Lower lobe of right lung (tissue), 2 donors: ENCODE measurements around the gene ACACA. TPM values are rescaled to one million over a fixed set of nuclear protein-coding genes. Genes with fewer than 3 reads are reported as not detected.
"Not testable (repeated sequence)": the region's sequence is repeated elsewhere in the genome, so short reads cannot be mapped to it uniquely, and the experiment has no call there.

Source experiments
- ATAC-seq, 2 donors: fragments of 200-7000 bp; cut with Tn5 transposase; one replicate each; pipeline ENCODE4 v1.9.1; 2020 to 2022; ENCODE audit warnings: mild to moderate bottlenecking in 2 of 2, moderate library complexity in 2 of 2
- DNase-seq: peaks from one replicate; pipeline ENCODE4 v3.0.0-alpha.2; 2020
- H3K27ac ChIP-seq: fragments of 200-600 bp; one replicate; pipeline ENCODE4 v1.8.0; 2022
- H3K27me3 ChIP-seq: fragments of 200-600 bp; one replicate; pipeline ENCODE4 v1.8.0; 2022; ENCODE audit warnings: low read depth
- H3K36me3 ChIP-seq: fragments of 200-600 bp; one replicate; pipeline ENCODE4 v1.8.0; 2022; ENCODE audit warnings: mild to moderate bottlenecking
- H3K4me1 ChIP-seq: fragments of 200-600 bp; one replicate; pipeline ENCODE4 v1.8.0; 2022
- H3K4me3 ChIP-seq: fragments of 200-600 bp; one replicate; pipeline ENCODE4 v1.8.0; 2022; ENCODE audit warnings: mild to moderate bottlenecking
- H3K9me3 ChIP-seq: fragments of 200-600 bp; one replicate; pipeline ENCODE4 v1.8.0; 2022
- intact Hi-C: fragments of 100-400 bp; cut with DNase I; formaldehyde crosslinking; loops from one replicate; pipeline ENCODE4 v1.11.0; 2022
- total RNA-seq: library from RNA; stranded (reverse); fragmentation: NEBNext Ultra II Directional; extraction: Animal tissue kit (Norgen Biotek cat#: 25700); gene quantifications from one replicate; pipeline ENCODE4 v1.2.1, GENCODE V29; 2021
- TF ChIP-seq, protein P1 (sequence below): fragments of 200-600 bp; IDR thresholded peaks from one replicate; pipeline ENCODE4 v1.8.0; 2022; ENCODE audit warnings: antibody characterized with exemption, mild to moderate bottlenecking
- donor health status: DM: no; HTN: yes; CAD: no; lungs with severe emphysema.

The ACACA gene
- total RNA-seq, 1 donor from 2014 or later: 132 TPM

DNA sequence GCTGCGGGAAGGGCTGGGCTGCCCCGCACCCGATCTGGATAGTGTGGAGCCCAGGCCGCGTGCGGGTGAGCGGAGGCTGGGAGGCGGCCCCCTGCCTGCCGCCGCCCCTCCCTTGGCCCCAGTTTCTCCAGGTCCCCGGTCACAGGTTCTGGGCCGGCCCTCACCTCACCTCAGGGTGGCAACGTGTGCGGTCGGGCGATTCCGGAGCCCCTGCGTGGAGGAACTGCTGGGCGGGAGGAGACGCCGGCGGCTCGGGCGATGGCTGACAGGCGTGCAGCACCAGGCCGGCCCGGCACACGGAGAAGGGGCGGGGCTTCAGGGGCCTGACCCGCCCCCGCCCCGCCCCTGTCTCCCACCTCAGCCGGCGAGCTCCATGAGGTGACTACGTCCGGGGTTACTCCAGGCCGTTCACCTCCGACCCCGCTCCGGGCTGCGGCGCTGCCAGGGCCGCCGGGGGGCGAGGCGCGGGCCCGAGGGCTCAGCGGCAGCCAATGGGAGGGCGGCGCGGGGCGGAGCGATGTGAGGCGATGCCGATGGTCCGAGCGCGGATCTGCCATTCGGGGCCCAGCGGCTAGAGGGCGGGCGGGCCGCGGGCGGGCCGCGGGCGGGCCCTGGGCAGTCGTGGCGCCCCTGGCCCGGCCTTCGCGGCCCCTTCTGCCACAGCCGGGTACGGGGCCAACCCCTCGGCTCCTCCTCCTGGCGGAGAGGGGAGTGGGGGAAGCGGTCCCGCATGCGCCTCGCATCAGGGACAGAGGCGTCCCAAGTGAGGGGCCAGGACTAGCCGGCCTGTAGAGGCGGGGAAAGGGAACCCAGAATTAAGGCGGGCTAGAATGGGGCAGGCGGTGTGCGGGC, 47.6 kb downstream of the ACACA start:
- H3K9me3 ChIP-seq: no peaks in the 10 kb centered on the region
- H3K27me3 ChIP-seq: no peaks in the 10 kb centered on the region
- peaks cover 26% of the 10 kb centered on the region for H3K4me1 ChIP-seq
- H3K27ac ChIP-seq: peak overlapping the region; percentile 88
- peak overlapping the region; percentile 94 for H3K4me3 ChIP-seq
- ATAC-seq (peak; percentile 97 to 98), DNase-seq (peak; percentile 97)
- no peaks in the 10 kb centered on the region for H3K36me3 ChIP-seq
- TF ChIP-seq, protein P1, sequence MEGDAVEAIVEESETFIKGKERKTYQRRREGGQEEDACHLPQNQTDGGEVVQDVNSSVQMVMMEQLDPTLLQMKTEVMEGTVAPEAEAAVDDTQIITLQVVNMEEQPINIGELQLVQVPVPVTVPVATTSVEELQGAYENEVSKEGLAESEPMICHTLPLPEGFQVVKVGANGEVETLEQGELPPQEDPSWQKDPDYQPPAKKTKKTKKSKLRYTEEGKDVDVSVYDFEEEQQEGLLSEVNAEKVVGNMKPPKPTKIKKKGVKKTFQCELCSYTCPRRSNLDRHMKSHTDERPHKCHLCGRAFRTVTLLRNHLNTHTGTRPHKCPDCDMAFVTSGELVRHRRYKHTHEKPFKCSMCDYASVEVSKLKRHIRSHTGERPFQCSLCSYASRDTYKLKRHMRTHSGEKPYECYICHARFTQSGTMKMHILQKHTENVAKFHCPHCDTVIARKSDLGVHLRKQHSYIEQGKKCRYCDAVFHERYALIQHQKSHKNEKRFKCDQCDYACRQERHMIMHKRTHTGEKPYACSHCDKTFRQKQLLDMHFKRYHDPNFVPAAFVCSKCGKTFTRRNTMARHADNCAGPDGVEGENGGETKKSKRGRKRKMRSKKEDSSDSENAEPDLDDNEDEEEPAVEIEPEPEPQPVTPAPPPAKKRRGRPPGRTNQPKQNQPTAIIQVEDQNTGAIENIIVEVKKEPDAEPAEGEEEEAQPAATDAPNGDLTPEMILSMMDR: peak; percentile 46
- intact Hi-C loops: no loop called here

GRCh38 chr17:37358098-37358829, 48.4 kb downstream of the ACACA start:
- intact Hi-C loops: no loop called here
- Histone ChIP-seq H3K36me3 (peaks cover 6% of the 10 kb centered on the region), H3K9me3 (no peaks in the 10 kb centered on the region), H3K27ac (peak overlapping the region; percentile 88), H3K4me3 (peak overlapping the region; percentile 94), H3K27me3 (no peaks in the 10 kb centered on the region), H3K4me1 (peaks cover 26% of the 10 kb centered on the region)
- peak; percentile 33 to 40 for ATAC-seq
- TF ChIP-seq, protein P1: no peak
- peak; percentile 61 for DNase-seq

DNA sequence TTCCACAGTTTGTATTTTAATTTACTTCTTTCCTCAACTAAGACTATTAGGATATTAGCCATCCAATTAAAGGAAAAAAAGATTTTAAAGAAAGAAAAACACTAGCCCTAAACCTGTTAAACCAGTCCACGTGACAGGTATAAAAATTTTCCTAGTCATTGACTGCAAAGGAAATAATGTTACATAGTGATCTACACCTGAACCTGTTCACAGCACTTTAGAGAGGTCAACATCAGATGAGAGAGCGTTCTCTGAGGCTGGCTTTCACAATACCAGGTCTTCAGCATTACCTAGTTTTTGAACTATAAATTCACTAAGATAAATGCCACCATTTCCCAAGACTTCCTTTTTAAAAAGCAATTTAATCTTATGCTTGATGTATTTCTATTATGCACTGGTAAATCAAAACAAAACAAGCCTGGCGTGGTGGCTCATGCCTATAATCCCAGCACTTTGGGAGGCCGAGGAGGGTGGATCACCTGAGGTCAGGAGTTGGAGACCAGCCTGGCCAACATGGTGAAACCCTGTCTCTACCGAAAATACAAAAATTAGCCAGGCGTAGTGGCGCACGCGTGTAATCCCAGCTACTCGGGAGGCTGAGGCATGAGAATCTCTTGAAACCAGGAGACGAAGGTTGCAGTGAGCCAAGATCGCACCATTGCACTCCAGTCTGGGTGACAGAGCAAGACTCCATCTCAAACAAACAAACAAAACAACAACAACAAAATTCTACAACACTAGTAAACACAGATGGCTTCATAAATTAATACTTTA, 49.7 kb downstream of the ACACA start:
- peak overlapping the region; percentile 94 for H3K4me3 ChIP-seq
- ATAC-seq: peak in 1 of 2 donors; percentile 14

GRCh38 chr17:37346863-37347402, 59.7 kb downstream of the ACACA start:
- H3K4me1 ChIP-seq, intact Hi-C loops, H3K9me3 ChIP-seq, H3K27me3 ChIP-seq, H3K4me3 ChIP-seq, H3K36me3 ChIP-seq, H3K27ac ChIP-seq, ATAC-seq, DNase-seq: not testable (repeated sequence)

More for the DNA sequence above, 49.7 kb downstream of the ACACA start:
- H3K9me3 ChIP-seq, DNase-seq, intact Hi-C loops, H3K27me3 ChIP-seq, H3K36me3 ChIP-seq: not testable (repeated sequence)
- Histone ChIP-seq H3K27ac (peak overlapping the region; percentile 65), H3K4me1 (peaks cover 26% of the 10 kb centered on the region)

DNA sequence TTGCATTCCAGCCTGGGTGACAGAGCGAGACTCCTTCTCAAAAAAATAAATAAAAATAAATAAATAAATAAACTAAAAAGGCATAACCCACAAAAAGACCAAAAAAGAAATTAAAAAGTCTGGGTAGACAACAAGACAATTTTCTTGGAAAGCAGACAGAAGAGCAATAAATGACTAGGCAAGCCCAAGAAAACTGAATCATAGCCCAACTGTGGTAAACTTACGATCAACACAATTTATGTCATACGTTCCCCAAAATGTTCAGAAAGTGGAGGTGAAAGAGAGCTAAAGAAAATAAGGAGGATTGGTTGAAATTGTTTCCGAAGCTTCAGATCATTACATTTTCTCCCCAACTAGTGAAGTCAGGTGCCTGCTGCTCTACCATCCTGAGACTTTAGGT, 62.1 kb downstream of the ACACA start:
- intact Hi-C loops: no loop called here
- Histone ChIP-seq H3K27ac (no peak overlapping the region), H3K4me3 (no peak overlapping the region), H3K4me1 (no peaks in the 10 kb centered on the region), H3K27me3 (no peaks in the 10 kb centered on the region), H3K9me3 (no peaks in the 10 kb centered on the region), H3K36me3 (no peaks in the 10 kb centered on the region)
- DNase-seq (no peak), ATAC-seq (no peak)
- TF ChIP-seq, protein P1: no peak

- Histone ChIP-seq H3K4me1 (peaks cover 7% of the 10 kb centered on the region), H3K27ac (no peak overlapping the region), H3K9me3 (no peaks in the 10 kb centered on the region), H3K27me3 (no peaks in the 10 kb centered on the region), H3K36me3 (no peaks in the 10 kb centered on the region), H3K4me3 (no peak overlapping the region)
- no peak for DNase-seq
- intact Hi-C loops: no loop called here
- TF ChIP-seq, protein P1: no peak
- no peak for ATAC-seq
Measured at GRCh38 chr17:37342589-37342988, 64.0 kb downstream of the ACACA start.
